Keratinocyte (primary cell): ENCODE results near the gene CSMD2. TPM values are rescaled to one million over a fixed set of nuclear protein-coding genes. Genes with fewer than 3 reads are reported as not detected.

Experiments used
- DNase-seq: peaks from one replicate; pipeline ENCODE4 v3.0.0-alpha.2; 2011; ENCODE audit warnings: low read depth, missing footprints, low spot score
- FAIRE-seq: peaks from 2 replicates; lab custom pipeline; 2011; peaks lifted over from hg19 to GRCh38; lab: Jason Lieb, UNC
- H2AFZ ChIP-seq: 2 replicates; pipeline ENCODE4 v1.6.0; 2012; ENCODE audit warnings: low read length, control low read depth, inconsistent platforms; ENCODE audit not compliant: control insufficient read depth
- H3K27ac ChIP-seq: 2 replicates; pipeline ENCODE4 v1.5.1; 2011; ENCODE audit warnings: low read length; ENCODE audit not compliant: control insufficient read depth, insufficient read depth
- H3K27me3 ChIP-seq: 3 replicates; pipeline ENCODE4 v1.6.0; 2011; ENCODE audit warnings: low read length; ENCODE audit not compliant: control insufficient read depth, insufficient read depth; ENCODE audit errors: extremely low read depth
- H3K36me3 ChIP-seq, 2 experiments: 2 replicates in 1 of 2; 3 replicates in 1 of 2; pipeline ENCODE4 v1.5.1; 2011; ENCODE audit warnings: low read length in 2 of 2, mild to moderate bottlenecking in 1 of 2; ENCODE audit not compliant: control insufficient read depth in 2 of 2, insufficient read depth in 2 of 2; ENCODE audit errors: extremely low read depth in 1 of 2
- H3K4me1 ChIP-seq: 3 replicates; pipeline ENCODE4 v1.5.1; 2011; ENCODE audit warnings: low read length; ENCODE audit not compliant: control insufficient read depth, insufficient read depth; ENCODE audit errors: extremely low read depth
- H3K4me2 ChIP-seq: 3 replicates; pipeline ENCODE4 v1.6.0; 2011; ENCODE audit warnings: low read depth, low read length; ENCODE audit not compliant: control insufficient read depth, insufficient read depth; ENCODE audit errors: extremely low read depth
- H3K4me3 ChIP-seq, 3 experiments: fragments of 200-600 bp in 1 of 3; sonication (generic) in 1 of 3; 2 replicates in 2 of 3; 3 replicates in 1 of 3; pipeline ENCODE4 v1.5.1; 2011 to 2016; ENCODE audit warnings: low read length in 3 of 3, mild to moderate bottlenecking in 3 of 3, control low read depth in 2 of 3, inconsistent platforms in 1 of 3, low read depth in 1 of 3, mixed read lengths in 1 of 3, mixed run types in 1 of 3, moderate library complexity in 1 of 3; ENCODE audit not compliant: control insufficient read depth in 2 of 3, insufficient read depth in 2 of 3; ENCODE audit errors: extremely low read depth in 1 of 3
- H3K79me2 ChIP-seq: 2 replicates; pipeline ENCODE4 v1.6.0; 2012; ENCODE audit warnings: low read length; ENCODE audit not compliant: control insufficient read depth, insufficient read depth
- H3K9ac ChIP-seq: 3 replicates; pipeline ENCODE4 v1.6.0; 2011; ENCODE audit warnings: low read length; ENCODE audit not compliant: control insufficient read depth, insufficient read depth; ENCODE audit errors: extremely low read depth
- H3K9me1 ChIP-seq: 3 replicates; pipeline ENCODE4 v1.6.0; 2011; ENCODE audit warnings: low read length; ENCODE audit not compliant: control insufficient read depth, insufficient read depth; ENCODE audit errors: extremely low read depth
- H3K9me3 ChIP-seq: 2 replicates; pipeline ENCODE4 v1.5.1; 2012; ENCODE audit warnings: low read depth, low read length; ENCODE audit not compliant: control insufficient read depth
- H4K20me1 ChIP-seq: 3 replicates; pipeline ENCODE4 v1.6.0; 2011; ENCODE audit warnings: low read length; ENCODE audit not compliant: control insufficient read depth, insufficient read depth; ENCODE audit errors: extremely low read depth
- CTCF ChIP-seq, 3 experiments: IDR thresholded peaks in 1 of 3; conservative IDR thresholded peaks in 1 of 3; optimal IDR thresholded peaks in 1 of 3; 2 replicates in 2 of 3; 3 replicates in 1 of 3; pipeline versions ENCODE3 to v1.5.1; 2011; ENCODE audit warnings: low read length in 3 of 3, mild to moderate bottlenecking in 3 of 3, moderate library complexity in 2 of 3, control low read depth in 1 of 3, inconsistent platforms in 1 of 3; ENCODE audit not compliant: insufficient read depth in 2 of 3; ENCODE audit errors: extremely low read depth in 1 of 3
- EZH2 ChIP-seq: IDR thresholded peaks from one replicate; pipeline ENCODE4 v1.6.1; 2012; ENCODE audit warnings: inconsistent platforms, mild to moderate bottlenecking, low read length, moderate library complexity
- dilution Hi-C: fragments of 300-500 bp; cut with MboI; formaldehyde crosslinking; loops from one replicate; pipeline ENCODE4 v1.7.0; 2020; ENCODE audit warnings: low sequenced_read_pairs; ENCODE audit not compliant: extremely low pct_ligation_motif_present
- polyA plus RNA-seq, 5 experiments: library from polyadenylated mRNA; depleted of rRNA in 3 of 5; stranded (reverse) in 3 of 5; stranded (forward) in 1 of 5; unstranded in 1 of 5; fragments of >200 nt; gene quantifications; 1 replicate in 1 of 5; 2 replicates in 3 of 5; 3 replicates in 1 of 5; pipeline versions ENCODE4 v1.2.1 to v1.2.3, GENCODE V29; 2011 to 2012; ENCODE audit warnings: missing spikeins in 2 of 5, low read depth in 1 of 5, low replicate concordance in 1 of 5

CSMD2 gene
- polyA plus RNA-seq, 1 donor (not counting 4 experiments of a cell fraction or from before 2014, with no cell fraction given): 2.0 TPM

- H3K4me1 ChIP-seq: no peaks in the 10 kb centered on the region
- no peak for DNase-seq
- H3K4me3 ChIP-seq: no peak overlapping the region
- no peak for FAIRE-seq
- H3K9me3 ChIP-seq: no peaks in the 10 kb centered on the region
- no peaks in the 10 kb centered on the region for H3K79me2 ChIP-seq
- H3K27me3 ChIP-seq: no peaks in the 10 kb centered on the region
- dilution Hi-C loops: no loop called here
- no peak overlapping the region for H2AFZ ChIP-seq
- TF ChIP-seq EZH2: no peak
- no peak for TF ChIP-seq CTCF (optimal IDR thresholded peaks at IDR 0.05 in 1 of 3, IDR thresholded peaks at IDR 0.05 in 1 of 3, conservative IDR thresholded peaks at IDR 0.05 in 1 of 3; ENCODE audit: extremely low read depth in 1 of 3, insufficient read depth in 2 of 3, low read length in 3 of 3)
- H3K27ac ChIP-seq: no peak overlapping the region
- H3K9ac ChIP-seq: no peak overlapping the region
- H4K20me1 ChIP-seq: no peaks in the 10 kb centered on the region
- H3K36me3 ChIP-seq: no peaks in the 10 kb centered on the region
- no peaks in the 10 kb centered on the region for H3K9me1 ChIP-seq
- H3K4me2 ChIP-seq: no peak overlapping the region
These were observed 336.4 kb downstream of the CSMD2 start for GRCh38 chr1:33828654-33829053.

GRCh38 chr1:33828059-33828458, 337.0 kb downstream of the CSMD2 start:
- H3K9me1 ChIP-seq: no peaks in the 10 kb centered on the region
- no peaks in the 10 kb centered on the region for H4K20me1 ChIP-seq
- no peaks in the 10 kb centered on the region for H3K27me3 ChIP-seq
- no peak overlapping the region for H3K27ac ChIP-seq
- dilution Hi-C loops: no loop called here
- H3K4me2 ChIP-seq: no peak overlapping the region
- no peaks in the 10 kb centered on the region for H3K79me2 ChIP-seq
- no peak for FAIRE-seq
- no peaks in the 10 kb centered on the region for H3K9me3 ChIP-seq
- H3K4me3 ChIP-seq: no peak overlapping the region
- no peaks in the 10 kb centered on the region for H3K4me1 ChIP-seq
- H3K36me3 ChIP-seq: no peaks in the 10 kb centered on the region
- H2AFZ ChIP-seq: no peak overlapping the region
- TF ChIP-seq EZH2 (no peak), CTCF (optimal IDR thresholded peaks at IDR 0.05 in 1 of 3, IDR thresholded peaks at IDR 0.05 in 1 of 3, conservative IDR thresholded peaks at IDR 0.05 in 1 of 3; ENCODE audit: extremely low read depth in 1 of 3, insufficient read depth in 2 of 3, low read length in 3 of 3) (no peak)
- no peak overlapping the region for H3K9ac ChIP-seq
- no peak for DNase-seq
